H9 (cell line): ENCODE data around the gene NUP98. TPM values are rescaled to one million over a fixed set of nuclear protein-coding genes. Genes with fewer than 3 reads are reported as not detected.
"Not testable (repeated sequence)": the region's sequence is repeated elsewhere in the genome, so short reads cannot be mapped to it uniquely, and the experiment has no call there.

Experiments used
- DNase-seq: peaks from one replicate; pipeline ENCODE4 v3.0.0-alpha.2; 2017
- H2AFZ ChIP-seq: one replicate; pipeline ENCODE4 v1.6.1; 2013; ENCODE audit warnings: mild to moderate bottlenecking, low read length, control low read depth, moderate library complexity
- H2AK5ac ChIP-seq: 2 replicates; pipeline ENCODE4 v1.6.1; 2013; ENCODE audit warnings: low read length, control low read depth, mixed read lengths; ENCODE audit not compliant: insufficient read length
- H2BK120ac ChIP-seq: one replicate; pipeline ENCODE4 v1.6.1; 2013; ENCODE audit warnings: low read depth, mild to moderate bottlenecking, low read length, control low read depth, inconsistent platforms; ENCODE audit not compliant: poor library complexity, severe bottlenecking
- H2BK12ac ChIP-seq: 2 replicates; pipeline ENCODE4 v1.6.1; 2013; ENCODE audit warnings: low read length, control low read depth, mixed read lengths, low read depth; ENCODE audit not compliant: insufficient read length
- H2BK15ac ChIP-seq: 2 replicates; pipeline ENCODE4 v1.6.1; 2013; ENCODE audit warnings: low read depth, low read length, control low read depth
- H2BK20ac ChIP-seq: one replicate; pipeline ENCODE4 v1.6.1; 2013; ENCODE audit warnings: low read depth, mild to moderate bottlenecking, low read length, control low read depth, inconsistent platforms; ENCODE audit not compliant: poor library complexity, severe bottlenecking
- H2BK5ac ChIP-seq: 2 replicates; pipeline ENCODE4 v1.6.1; 2013; ENCODE audit warnings: low read length, control low read depth, mixed read lengths; ENCODE audit not compliant: insufficient read length
- H3K14ac ChIP-seq: 2 replicates; pipeline ENCODE4 v1.6.1; 2013; ENCODE audit warnings: low read length, control low read depth; ENCODE audit not compliant: insufficient read depth
- H3K18ac ChIP-seq: 2 replicates; pipeline ENCODE4 v1.6.1; 2013; ENCODE audit warnings: low read depth, mild to moderate bottlenecking, mixed read lengths, low read length, control low read depth; ENCODE audit not compliant: insufficient read length
- H3K23ac ChIP-seq: 2 replicates; pipeline ENCODE4 v1.6.1; 2013; ENCODE audit warnings: low read length, control low read depth, mixed read lengths, low read depth; ENCODE audit not compliant: insufficient read length
- H3K23me2 ChIP-seq: 2 replicates; pipeline ENCODE4 v1.6.1; 2013; ENCODE audit warnings: low read depth, mild to moderate bottlenecking, mixed read lengths, low read length, control low read depth; ENCODE audit not compliant: insufficient read length, poor library complexity, severe bottlenecking
- H3K27ac ChIP-seq: 2 replicates; pipeline ENCODE4 v1.5.1; 2013; ENCODE audit warnings: low read length, control low read depth, mixed read lengths, low read depth; ENCODE audit not compliant: insufficient read length
- H3K27me3 ChIP-seq: 2 replicates; pipeline ENCODE4 v1.6.1; 2013; ENCODE audit warnings: low read length, control low read depth, inconsistent platforms; ENCODE audit not compliant: insufficient read depth
- H3K4ac ChIP-seq: 2 replicates; pipeline ENCODE4 v1.6.1; 2013; ENCODE audit warnings: low read depth, mild to moderate bottlenecking, control low read depth, inconsistent platforms, low read length, moderate library complexity
- H3K4me1 ChIP-seq: 2 replicates; pipeline ENCODE4 v1.6.1; 2013; ENCODE audit warnings: low read length, control low read depth, inconsistent platforms; ENCODE audit not compliant: insufficient read depth
- H3K4me2 ChIP-seq: 2 replicates; pipeline ENCODE4 v1.6.1; 2013; ENCODE audit warnings: low read length, control low read depth, mixed read lengths; ENCODE audit not compliant: insufficient read length, insufficient read depth
- H3K56ac ChIP-seq: 2 replicates; pipeline ENCODE4 v1.6.1; 2013; ENCODE audit warnings: low read depth, mild to moderate bottlenecking, mixed read lengths, low read length, control low read depth; ENCODE audit not compliant: insufficient read length
- H3K79me1 ChIP-seq: 2 replicates; pipeline ENCODE4 v1.6.1; 2013; ENCODE audit warnings: low read depth, mild to moderate bottlenecking, moderate library complexity, low read length, control low read depth, inconsistent platforms; ENCODE audit not compliant: insufficient read depth, poor library complexity, severe bottlenecking
- H3K79me2 ChIP-seq: 2 replicates; pipeline ENCODE4 v1.6.1; 2013; ENCODE audit warnings: low read length, control low read depth, inconsistent platforms; ENCODE audit not compliant: insufficient read depth
- H3K9ac ChIP-seq: 2 replicates; pipeline ENCODE4 v1.6.1; 2013; ENCODE audit warnings: low read length, control low read depth, mixed read lengths; ENCODE audit not compliant: insufficient read length; ENCODE audit errors: extremely low read depth
- H3K9me3 ChIP-seq: one replicate; pipeline ENCODE4 v1.6.1; 2013; ENCODE audit warnings: low read depth, low read length, inconsistent platforms; ENCODE audit not compliant: control insufficient read depth
- H3T11ph ChIP-seq: one replicate; pipeline ENCODE4 v1.6.1; 2013; ENCODE audit warnings: mild to moderate bottlenecking, low read length, control low read depth, inconsistent platforms
- H4K20me1 ChIP-seq: one replicate; pipeline ENCODE4 v1.6.1; 2013; ENCODE audit not compliant: control insufficient read depth, insufficient read length, insufficient read depth
- H4K5ac ChIP-seq: 2 replicates; pipeline ENCODE4 v1.6.1; 2013; ENCODE audit warnings: low read depth, mild to moderate bottlenecking, mixed read lengths, low read length, control low read depth; ENCODE audit not compliant: insufficient read length
- H4K8ac ChIP-seq: replicated peaks from 2 replicates; pipeline ENCODE4 v1.6.1; 2013; ENCODE audit warnings: low read length, control low read depth, mixed read lengths, low read depth; ENCODE audit not compliant: insufficient read length
- H4K91ac ChIP-seq: 2 replicates; pipeline ENCODE4 v1.6.1; 2013; ENCODE audit warnings: low read depth, mild to moderate bottlenecking, moderate library complexity, mixed read lengths, low read length, control low read depth; ENCODE audit not compliant: insufficient read length
- H3K27ac Mint-ChIP-seq, 3 experiments: 2 replicates in 2 of 3; 3 replicates in 1 of 3; pipeline ENCODE4 v1.8.0; 2020 to 2021; ENCODE audit warnings: mixed read lengths in 3 of 3, mild to moderate bottlenecking in 1 of 3, moderate library complexity in 1 of 3
- H3K27me3 Mint-ChIP-seq: 2 replicates; pipeline ENCODE4 v1.8.0; 2021; ENCODE audit warnings: low read depth, mild to moderate bottlenecking, moderate library complexity, mixed read lengths
- H3K36me3 Mint-ChIP-seq, 3 experiments: 2 replicates in 2 of 3; 3 replicates in 1 of 3; pipeline ENCODE4 v1.8.0; 2020 to 2021; ENCODE audit warnings: low read depth in 3 of 3, mixed read lengths in 3 of 3; ENCODE audit not compliant: insufficient read depth in 1 of 3
- H3K4me1 Mint-ChIP-seq, 2 experiments: 2 replicates each; pipeline ENCODE4 v1.8.0; 2020; ENCODE audit warnings: mixed read lengths in 2 of 2
- H3K4me3 Mint-ChIP-seq, 2 experiments: 2 replicates in 1 of 2; 3 replicates in 1 of 2; pipeline ENCODE4 v1.8.0; 2020 to 2021; ENCODE audit warnings: mild to moderate bottlenecking in 2 of 2, mixed read lengths in 2 of 2, moderate library complexity in 1 of 2
- H3K9me3 Mint-ChIP-seq, 2 experiments: 2 replicates in 1 of 2; 3 replicates in 1 of 2; pipeline ENCODE4 v1.8.0; 2020; ENCODE audit warnings: mild to moderate bottlenecking in 2 of 2, mixed read lengths in 2 of 2, moderate library complexity in 1 of 2
- WGBS: extraction: QIAGEN DNeasy Blood & Tissue Kit; methylation state at CpG from one replicate; pipeline ENCODE4 v1.1.7; 2013; ENCODE audit warnings: missing lambda C conversion rate, low lambda C conversion rate, mixed read lengths; ENCODE audit not compliant: insufficient read length; ENCODE audit errors: extremely low coverage; 5-methylcytosine and 5-hydroxymethylcytosine counted together
- total RNA-seq: library from RNA; stranded (reverse); gene quantifications from 2 replicates; pipeline ENCODE4 v1.2.1, GENCODE V29; 2021
- TF ChIP-seq, protein P1 (sequence below): fragments of 200-600 bp; sonication (generic); conservative IDR thresholded peaks from 3 replicates; pipeline ENCODE4 v1.8.0; 2021; ENCODE audit warnings: antibody characterized with exemption, mild to moderate bottlenecking

Gene NUP98
- total RNA-seq, 1 experiment from 2014 or later, result 105 TPM

DNA sequence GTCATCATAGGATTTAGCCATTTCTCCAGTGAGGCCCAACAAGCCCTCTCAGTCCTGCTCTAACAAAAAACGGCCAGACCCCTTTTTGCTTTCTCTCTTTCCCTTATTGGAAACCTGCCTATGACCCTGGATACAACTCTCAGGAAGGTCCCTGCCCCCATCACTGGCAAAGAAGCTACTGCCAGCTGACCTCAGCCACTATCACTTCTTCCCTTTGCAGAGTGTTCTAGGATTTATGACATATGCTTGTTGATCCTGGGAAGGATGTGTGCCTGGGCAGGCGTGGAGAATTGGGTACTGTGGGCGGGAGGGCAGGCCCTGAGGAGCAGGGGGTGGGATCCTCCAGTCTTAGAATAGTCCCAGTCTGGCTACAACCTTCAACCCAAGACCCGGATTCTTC, 18.5 kb upstream of the NUP98 start:
- no peak overlapping the region for H2AFZ ChIP-seq
- Mint-ChIP-seq H3K36me3 (peaks cover 0 to 14% (median 3%) of the 10 kb centered on the region in 3 experiments; a peak in 3 of 7 replicates), H3K4me1 (peaks cover 12 to 15% of the 10 kb centered on the region in 2 experiments), H3K27ac (peak overlapping the region in 1 of 3 experiments; percentile 16; a peak in 2 of 7 replicates), H3K9me3 (no peaks in the 10 kb centered on the region), H3K27me3 (no peaks in the 10 kb centered on the region), H3K4me3 (no peak overlapping the region)
- H3K79me1 ChIP-seq, result no peaks in the 10 kb centered on the region
- no CpG with 5 or more reads among the region's 4 CpGs for WGBS
- H3K18ac ChIP-seq, result no peak overlapping the region
- H3K56ac ChIP-seq, result no peak overlapping the region
- H4K5ac ChIP-seq, result no peak overlapping the region
- H2BK20ac ChIP-seq, result no peak overlapping the region
- DNase-seq, result no peak
- H2BK120ac ChIP-seq, result no peak overlapping the region
- H4K20me1 ChIP-seq, result no peaks in the 10 kb centered on the region
- H3K79me2 ChIP-seq, result no peaks in the 10 kb centered on the region
- no peak overlapping the region for H2BK12ac ChIP-seq
- no peak overlapping the region for H2AK5ac ChIP-seq
- H3K23me2 ChIP-seq, result no peaks in the 10 kb centered on the region
- H3K9ac ChIP-seq, result no peak overlapping the region
- H4K8ac ChIP-seq, result no peak overlapping the region
- peaks cover 3% of the 10 kb centered on the region; the same call in 1 of the 2 replicates for H3K4me1 ChIP-seq
- H3K23ac ChIP-seq, result no peak overlapping the region
- H3K4me2 ChIP-seq, result no peak overlapping the region
- H3K9me3 ChIP-seq, result no peaks in the 10 kb centered on the region
- no peak overlapping the region for H3K4ac ChIP-seq
- no peak overlapping the region for H4K91ac ChIP-seq
- no peak overlapping the region for H2BK5ac ChIP-seq
- TF ChIP-seq, protein P1, sequence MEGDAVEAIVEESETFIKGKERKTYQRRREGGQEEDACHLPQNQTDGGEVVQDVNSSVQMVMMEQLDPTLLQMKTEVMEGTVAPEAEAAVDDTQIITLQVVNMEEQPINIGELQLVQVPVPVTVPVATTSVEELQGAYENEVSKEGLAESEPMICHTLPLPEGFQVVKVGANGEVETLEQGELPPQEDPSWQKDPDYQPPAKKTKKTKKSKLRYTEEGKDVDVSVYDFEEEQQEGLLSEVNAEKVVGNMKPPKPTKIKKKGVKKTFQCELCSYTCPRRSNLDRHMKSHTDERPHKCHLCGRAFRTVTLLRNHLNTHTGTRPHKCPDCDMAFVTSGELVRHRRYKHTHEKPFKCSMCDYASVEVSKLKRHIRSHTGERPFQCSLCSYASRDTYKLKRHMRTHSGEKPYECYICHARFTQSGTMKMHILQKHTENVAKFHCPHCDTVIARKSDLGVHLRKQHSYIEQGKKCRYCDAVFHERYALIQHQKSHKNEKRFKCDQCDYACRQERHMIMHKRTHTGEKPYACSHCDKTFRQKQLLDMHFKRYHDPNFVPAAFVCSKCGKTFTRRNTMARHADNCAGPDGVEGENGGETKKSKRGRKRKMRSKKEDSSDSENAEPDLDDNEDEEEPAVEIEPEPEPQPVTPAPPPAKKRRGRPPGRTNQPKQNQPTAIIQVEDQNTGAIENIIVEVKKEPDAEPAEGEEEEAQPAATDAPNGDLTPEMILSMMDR, result no peak
- no peak overlapping the region for H3T11ph ChIP-seq
- no peak overlapping the region; the same call in 1 of the 2 replicates for H3K14ac ChIP-seq
- no peak overlapping the region for H3K27ac ChIP-seq
- H2BK15ac ChIP-seq, result no peak overlapping the region
- no peaks in the 10 kb centered on the region for H3K27me3 ChIP-seq

DNA sequence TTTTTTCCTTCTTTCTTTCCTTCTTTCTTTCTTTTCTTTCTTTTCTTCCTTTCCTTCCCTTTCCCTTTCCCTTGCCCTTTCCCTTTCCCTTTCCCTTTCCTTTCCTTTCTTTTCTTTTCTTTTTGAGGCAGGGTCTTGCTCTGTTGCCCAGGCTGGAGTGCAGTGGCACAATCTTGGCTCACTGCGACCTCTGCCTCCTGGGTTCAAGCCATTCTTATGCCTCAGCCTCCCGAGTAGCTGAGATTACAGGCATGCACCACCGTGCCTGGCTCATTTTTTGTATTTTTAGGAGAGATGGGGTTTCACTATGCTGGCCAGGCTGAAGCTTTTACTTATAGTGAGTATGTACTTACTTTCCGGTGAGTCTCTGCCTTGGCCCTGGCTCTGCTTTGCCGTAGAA, 17.5 kb upstream of the NUP98 start:
- H2BK20ac ChIP-seq, DNase-seq, H3K27me3 ChIP-seq, H4K5ac ChIP-seq, H2BK15ac ChIP-seq, H3K56ac ChIP-seq, H3K4me3 Mint-ChIP-seq, H3K4me1 ChIP-seq, H2BK12ac ChIP-seq, H3K79me1 ChIP-seq, H3K27me3 Mint-ChIP-seq, H2BK5ac ChIP-seq, H3K18ac ChIP-seq, H3K23ac ChIP-seq, H3K9ac ChIP-seq, H2AFZ ChIP-seq, H2BK120ac ChIP-seq, H3K14ac ChIP-seq, H4K20me1 ChIP-seq, H3K79me2 ChIP-seq, H3K9me3 ChIP-seq, H3K9me3 Mint-ChIP-seq, H3K4ac ChIP-seq, H3K4me2 ChIP-seq, H3K27ac ChIP-seq, H3T11ph ChIP-seq, H3K23me2 ChIP-seq, H2AK5ac ChIP-seq, H4K91ac ChIP-seq, H4K8ac ChIP-seq, H3K27ac Mint-ChIP-seq: not testable (repeated sequence)
- Mint-ChIP-seq H3K4me1 (peaks cover 14 to 16% of the 10 kb centered on the region in 2 experiments), H3K36me3 (peaks cover 0 to 14% (median 3%) of the 10 kb centered on the region in 3 experiments; a peak in 3 of 7 replicates)
- no CpG with 5 or more reads among the region's 5 CpGs for WGBS
